ENCODE results near the gene AGA. TPM values are rescaled to one million over a fixed set of nuclear protein-coding genes. Genes with fewer than 3 reads are reported as not detected.

The AGA gene
- total RNA-seq, 4 donors from 2014 or later: 5.4 to 32.2 (median 22.1) TPM; not detected in 1

DNA sequence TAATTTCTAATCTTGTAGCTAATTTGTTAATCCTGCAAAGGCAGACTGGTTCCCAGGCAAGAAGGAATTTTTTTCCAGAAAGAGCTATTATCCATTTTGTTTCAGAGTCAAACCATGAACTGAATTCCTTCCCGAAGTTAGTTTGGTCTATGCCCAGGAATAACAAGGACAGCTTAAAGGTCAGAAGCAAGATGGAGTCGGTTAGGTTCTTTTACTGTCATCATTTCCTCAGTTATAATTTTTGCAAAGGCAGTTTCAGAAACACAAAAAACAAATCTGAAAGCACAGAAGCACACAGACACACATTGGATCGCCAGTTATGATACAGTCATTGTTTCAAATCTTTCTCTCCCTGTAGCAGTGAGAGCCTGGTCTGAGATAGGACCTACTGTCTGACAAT is 37.9 kb downstream of the AGA start:
- no peak overlapping the region for H3K27ac ChIP-seq
- no peaks in the 10 kb centered on the region for H3K9me3 ChIP-seq
- H3K4me1 ChIP-seq: no peaks in the 10 kb centered on the region
- no peak overlapping the region for H3K4me3 ChIP-seq
- DNase-seq: no peak
- no peaks in the 10 kb centered on the region for H3K36me3 ChIP-seq
- 67 to 78% methylated on average over 1 to 3 of the region's 3 CpGs for WGBS, 2 donors (ENCODE audit: low coverage in 1 of 2)
- H3K27me3 ChIP-seq: no peaks in the 10 kb centered on the region
- intact Hi-C loops (cut with DNase I; ENCODE audit: low total_unique reads) (no loop called here), in situ Hi-C loops (cut with MboI; ENCODE audit: low pct_ligation_motif_present in 1 of 4, low pct_unique_long_range_greater_than_20kb in 1 of 4, low sequenced_read_pairs in 3 of 4) (no loop called here)
- TF ChIP-seq POLR2AphosphoS5 (IDR thresholded peaks at IDR 0.05): no peak
- no peak for TF ChIP-seq EP300 (IDR thresholded peaks at IDR 0.05; ENCODE audit: low read depth)
- TF ChIP-seq, protein P1, sequence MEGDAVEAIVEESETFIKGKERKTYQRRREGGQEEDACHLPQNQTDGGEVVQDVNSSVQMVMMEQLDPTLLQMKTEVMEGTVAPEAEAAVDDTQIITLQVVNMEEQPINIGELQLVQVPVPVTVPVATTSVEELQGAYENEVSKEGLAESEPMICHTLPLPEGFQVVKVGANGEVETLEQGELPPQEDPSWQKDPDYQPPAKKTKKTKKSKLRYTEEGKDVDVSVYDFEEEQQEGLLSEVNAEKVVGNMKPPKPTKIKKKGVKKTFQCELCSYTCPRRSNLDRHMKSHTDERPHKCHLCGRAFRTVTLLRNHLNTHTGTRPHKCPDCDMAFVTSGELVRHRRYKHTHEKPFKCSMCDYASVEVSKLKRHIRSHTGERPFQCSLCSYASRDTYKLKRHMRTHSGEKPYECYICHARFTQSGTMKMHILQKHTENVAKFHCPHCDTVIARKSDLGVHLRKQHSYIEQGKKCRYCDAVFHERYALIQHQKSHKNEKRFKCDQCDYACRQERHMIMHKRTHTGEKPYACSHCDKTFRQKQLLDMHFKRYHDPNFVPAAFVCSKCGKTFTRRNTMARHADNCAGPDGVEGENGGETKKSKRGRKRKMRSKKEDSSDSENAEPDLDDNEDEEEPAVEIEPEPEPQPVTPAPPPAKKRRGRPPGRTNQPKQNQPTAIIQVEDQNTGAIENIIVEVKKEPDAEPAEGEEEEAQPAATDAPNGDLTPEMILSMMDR (IDR thresholded peaks at IDR 0.05): no peak
- TF ChIP-seq POLR2A (IDR thresholded peaks at IDR 0.05): no peak

DNA sequence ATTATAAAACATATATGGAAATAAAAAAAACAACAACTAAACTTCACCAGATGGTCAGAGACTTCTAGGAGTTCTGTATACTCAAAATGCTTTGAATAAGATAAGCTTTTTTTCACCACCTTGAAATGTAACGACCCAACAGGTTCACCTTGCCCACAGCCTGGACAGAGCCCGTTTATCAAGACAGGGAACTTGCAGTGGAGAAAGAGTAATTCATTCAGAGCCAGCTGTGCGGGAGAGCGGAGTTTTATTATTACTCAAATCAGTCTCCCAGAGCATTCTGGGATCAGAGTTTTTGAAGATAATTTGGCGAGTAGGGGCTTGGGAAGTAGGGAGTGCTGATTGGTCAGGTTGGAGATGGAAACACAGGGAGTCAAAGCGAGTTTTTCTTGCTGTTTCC is 38.5 kb downstream of the AGA start:
- H3K4me1 ChIP-seq: no peaks in the 10 kb centered on the region
- WGBS, 2 donors (ENCODE audit: low coverage in 1 of 2): 60 to 64% methylated on average over 4 to 6 of the region's 6 CpGs
- no peak for DNase-seq
- H3K27me3 ChIP-seq: no peaks in the 10 kb centered on the region
- TF ChIP-seq POLR2AphosphoS5 (IDR thresholded peaks at IDR 0.05): no peak
- no peak for TF ChIP-seq POLR2A (IDR thresholded peaks at IDR 0.05)
- TF ChIP-seq, protein P1 (IDR thresholded peaks at IDR 0.05): no peak
- TF ChIP-seq EP300 (IDR thresholded peaks at IDR 0.05; ENCODE audit: low read depth): no peak
- H3K4me3 ChIP-seq: no peak overlapping the region
- in situ Hi-C loops (cut with MboI; ENCODE audit: low pct_ligation_motif_present in 1 of 4, low pct_unique_long_range_greater_than_20kb in 1 of 4, low sequenced_read_pairs in 3 of 4) (no loop called here), intact Hi-C loops (cut with DNase I; ENCODE audit: low total_unique reads) (no loop called here)
- no peaks in the 10 kb centered on the region for H3K36me3 ChIP-seq
- no peaks in the 10 kb centered on the region for H3K9me3 ChIP-seq
- H3K27ac ChIP-seq: no peak overlapping the region

DNA sequence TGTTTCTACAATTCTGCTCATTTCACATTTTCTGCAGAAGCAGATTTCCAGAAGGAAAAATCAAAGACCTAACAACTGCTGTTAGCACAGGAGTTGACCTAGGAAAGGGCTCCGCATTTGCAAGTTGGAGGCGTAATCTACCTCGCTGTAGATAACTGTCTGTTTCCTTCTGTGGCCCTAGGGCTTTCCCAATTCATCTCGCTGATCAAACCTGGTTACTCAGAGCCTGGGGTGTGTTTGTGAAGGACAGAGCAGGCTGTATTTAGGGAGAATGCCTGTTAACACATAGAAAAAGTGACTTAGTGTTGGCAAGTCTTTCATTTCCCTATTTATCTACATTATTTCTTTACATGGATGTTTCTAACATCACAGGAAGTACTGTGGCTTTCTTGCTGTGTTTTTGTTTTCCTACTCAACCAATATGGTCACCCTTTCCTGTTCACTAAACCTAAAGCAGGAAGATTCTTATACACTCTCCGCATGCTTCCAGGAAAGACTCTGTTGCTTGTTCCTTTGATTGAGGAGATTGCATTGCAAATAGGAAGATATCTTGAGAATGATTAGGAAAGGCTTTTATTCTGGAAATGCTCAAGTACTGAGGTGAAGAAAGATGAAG is 40.5 kb downstream of the AGA start:
- H3K27me3 ChIP-seq: no peaks in the 10 kb centered on the region
- WGBS, 2 donors (ENCODE audit: low coverage in 1 of 2): 60 to 83% methylated on average over 1 to 5 of the region's 5 CpGs
- no peaks in the 10 kb centered on the region for H3K9me3 ChIP-seq
- no peaks in the 10 kb centered on the region for H3K36me3 ChIP-seq
- H3K27ac ChIP-seq: no peak overlapping the region
- in situ Hi-C loops (cut with MboI; ENCODE audit: low pct_ligation_motif_present in 1 of 4, low pct_unique_long_range_greater_than_20kb in 1 of 4, low sequenced_read_pairs in 3 of 4) (no loop called here), intact Hi-C loops (cut with DNase I; ENCODE audit: low total_unique reads) (no loop called here)
- H3K4me1 ChIP-seq: no peaks in the 10 kb centered on the region
- TF ChIP-seq, protein P1 (IDR thresholded peaks at IDR 0.05): no peak
- TF ChIP-seq POLR2A (IDR thresholded peaks at IDR 0.05): no peak
- H3K4me3 ChIP-seq: no peak overlapping the region
- DNase-seq: no peak

DNA sequence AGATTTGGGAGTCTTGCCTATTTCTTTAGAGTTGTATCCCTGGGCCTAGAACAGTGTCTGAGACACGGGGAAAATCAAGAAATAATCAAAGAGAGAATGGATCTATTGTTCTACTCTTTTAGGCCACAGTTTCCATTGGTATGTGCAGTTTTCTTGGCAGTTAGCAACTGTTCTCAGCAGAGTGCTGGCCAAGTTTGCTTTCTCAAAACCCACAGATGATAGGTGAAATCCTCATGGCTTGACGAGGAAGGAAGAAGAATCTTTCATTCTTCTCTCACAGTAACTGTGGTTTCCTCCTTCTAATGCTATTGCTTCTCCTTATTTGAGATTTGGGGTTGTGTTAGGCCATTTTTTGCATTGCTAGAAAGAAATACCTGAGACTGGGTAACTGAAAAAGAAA is 42.2 kb downstream of the AGA start:
- Histone ChIP-seq H3K27me3 (no peaks in the 10 kb centered on the region), H3K36me3 (no peaks in the 10 kb centered on the region), H3K4me3 (no peak overlapping the region), H3K9me3 (no peaks in the 10 kb centered on the region), H3K27ac (no peak overlapping the region), H3K4me1 (no peaks in the 10 kb centered on the region)
- 0 to 69% methylated on average over 1 to 2 of the region's 2 CpGs for WGBS, 2 donors (ENCODE audit: low coverage in 1 of 2)
- in situ Hi-C loops (cut with MboI; ENCODE audit: low pct_ligation_motif_present in 1 of 4, low pct_unique_long_range_greater_than_20kb in 1 of 4, low sequenced_read_pairs in 3 of 4) (no loop called here), intact Hi-C loops (cut with DNase I; ENCODE audit: low total_unique reads) (no loop called here)
- no peak for DNase-seq
- TF ChIP-seq POLR2A (IDR thresholded peaks at IDR 0.05) (no peak), EP300 (IDR thresholded peaks at IDR 0.05; ENCODE audit: low read depth) (no peak), POLR2AphosphoS5 (IDR thresholded peaks at IDR 0.05) (no peak)
- TF ChIP-seq, protein P1 (IDR thresholded peaks at IDR 0.05): no peak
